Lung (tissue), 12 donors: ENCODE measurements around the gene EPAS1. TPM values are rescaled to one million over a fixed set of nuclear protein-coding genes. Genes with fewer than 3 reads are reported as not detected.

Experiments used
- ATAC-seq: fragments of 200-7000 bp; cut with Tn5 transposase; one replicate; pipeline ENCODE4 v1.9.1; 2020; ENCODE audit warnings: moderate number of reproducible peaks; ENCODE audit not compliant: insufficient read depth, low FRiP score
- DNase-seq, 3 donors: peaks; one replicate each; pipeline ENCODE4 v3.0.0-alpha.2; 2013 to 2017
- H3K27ac ChIP-seq, 2 donors: one replicate each; pipeline ENCODE4 v1.5.1; 2013; ENCODE audit warnings: mild to moderate bottlenecking in 2 of 2, moderate library complexity in 2 of 2, control low read depth in 1 of 2, inconsistent platforms in 1 of 2, low read depth in 1 of 2, low read length in 1 of 2
- H3K27me3 ChIP-seq, 3 donors: one replicate each; pipeline ENCODE4 v1.5.1; 2013; ENCODE audit warnings: low read length in 2 of 3; ENCODE audit not compliant: control insufficient read depth in 3 of 3, insufficient read depth in 3 of 3
- H3K36me3 ChIP-seq, 4 donors: one replicate each; pipeline ENCODE4 v1.5.1; 2013; ENCODE audit warnings: low read length in 4 of 4, mild to moderate bottlenecking in 1 of 4, moderate library complexity in 1 of 4; ENCODE audit not compliant: control insufficient read depth in 4 of 4, insufficient read depth in 4 of 4
- H3K4me1 ChIP-seq, 5 donors: one replicate each; pipeline ENCODE4 v1.5.1; 2013; ENCODE audit warnings: low read length in 5 of 5, mild to moderate bottlenecking in 2 of 5, moderate library complexity in 1 of 5; ENCODE audit not compliant: control insufficient read depth in 5 of 5, insufficient read depth in 5 of 5
- H3K4me3 ChIP-seq: one replicate; pipeline ENCODE4 v1.5.1; 2013; ENCODE audit warnings: mild to moderate bottlenecking, control low read depth, moderate library complexity
- H3K9ac ChIP-seq, 2 donors: one replicate each; pipeline ENCODE4 v1.5.1; 2013; ENCODE audit warnings: low read length in 2 of 2, control low read depth in 1 of 2; ENCODE audit not compliant: insufficient read depth in 1 of 2
- H3K9me3 ChIP-seq, 4 donors: one replicate each; pipeline ENCODE4 v1.5.1; 2013; ENCODE audit warnings: low read length in 3 of 4, mild to moderate bottlenecking in 1 of 4, moderate library complexity in 1 of 4; ENCODE audit not compliant: control insufficient read depth in 4 of 4, insufficient read depth in 3 of 4
- CTCF ChIP-seq: IDR thresholded peaks from 2 replicates; pipeline ENCODE4 v1.5.1; 2012; ENCODE audit warnings: mild to moderate bottlenecking; ENCODE audit errors: control extremely low read depth, extremely low read depth
- WGBS, 2 donors: extraction: QIAGEN DNeasy Blood & Tissue Kit; methylation state at CpG; one replicate each; pipeline ENCODE4 v1.1.7; 2013; 5-methylcytosine and 5-hydroxymethylcytosine counted together
- polyA plus RNA-seq, 2 donors: library from polyadenylated mRNA; stranded (reverse); fragments of 200-250 nt; gene quantifications; one replicate each; pipeline ENCODE4 v1.2.1, GENCODE V29; 2013
- total RNA-seq, 2 donors: library from RNA; depleted of rRNA in 1 of 2; stranded (reverse); fragments of >200 nt in 1 of 2; gene quantifications; one replicate each; pipeline ENCODE4 v1.2.1, GENCODE V29; 2014 to 2021
- donor health status: control.
- donor health status: control.
- donor health status: Bipolar disorder and iron deficiency.
- donor health status: healthy.
- donor health status: DM: yes; HTN: yes; CAD: no.

The EPAS1 gene
- total and polyA plus RNA-seq, 4 donors, result 233 to 1,051 (median 381) TPM

GRCh38 chr2:46284796-46285195, 12.4 kb upstream of the EPAS1 start:
- H3K27me3 ChIP-seq, result no peaks in the 10 kb centered on the region
- WGBS, 2 donors, result 88 to 91% methylated on average over 5 of the region's 5 CpGs
- H3K9me3 ChIP-seq, result no peaks in the 10 kb centered on the region
- H3K4me1 ChIP-seq, result peaks cover 0 to 10% (median 5%) of the 10 kb centered on the region in 5 donors
- ATAC-seq (no peak), DNase-seq (no peak)
- no peak overlapping the region for H3K9ac ChIP-seq
- H3K36me3 ChIP-seq, result no peaks in the 10 kb centered on the region
- H3K4me3 ChIP-seq, result no peak overlapping the region
- no peak for TF ChIP-seq CTCF
- H3K27ac ChIP-seq, result no peak overlapping the region

GRCh38 chr2:46286715-46287114, 10.5 kb upstream of the EPAS1 start:
- ATAC-seq (no peak), DNase-seq (no peak)
- Histone ChIP-seq H3K4me1 (peaks cover 0 to 10% (median 5%) of the 10 kb centered on the region in 5 donors), H3K9ac (no peak overlapping the region), H3K27me3 (no peaks in the 10 kb centered on the region), H3K36me3 (no peaks in the 10 kb centered on the region), H3K4me3 (no peak overlapping the region), H3K9me3 (no peaks in the 10 kb centered on the region), H3K27ac (no peak overlapping the region)
- WGBS, 2 donors, result 74 to 88% methylated on average over 3 of the region's 3 CpGs
- no peak for TF ChIP-seq CTCF

GRCh38 chr2:46290078-46290477, 7.1 kb upstream of the EPAS1 start:
- H3K27ac ChIP-seq, result no peak overlapping the region
- no peaks in the 10 kb centered on the region for H3K36me3 ChIP-seq
- DNase-seq, result no peak
- peaks cover 0 to 2% (median 0%) of the 10 kb centered on the region in 3 donors for H3K27me3 ChIP-seq
- 62 to 67% methylated on average over 5 of the region's 5 CpGs for WGBS, 2 donors
- no peak for ATAC-seq
- H3K4me1 ChIP-seq, result peaks cover 0 to 6% (median 0%) of the 10 kb centered on the region in 5 donors
- H3K9ac ChIP-seq, result no peak overlapping the region
- no peak overlapping the region for H3K4me3 ChIP-seq
- no peaks in the 10 kb centered on the region for H3K9me3 ChIP-seq
- no peak for TF ChIP-seq CTCF

GRCh38 chr2:46293466-46293865, 3.7 kb upstream of the EPAS1 start:
- Histone ChIP-seq H3K9me3 (no peaks in the 10 kb centered on the region), H3K36me3 (no peaks in the 10 kb centered on the region), H3K27me3 (peaks cover 0 to 14% (median 0%) of the 10 kb centered on the region in 3 donors), H3K27ac (no peak overlapping the region), H3K4me3 (no peak overlapping the region), H3K4me1 (peaks cover 0 to 15% (median 0%) of the 10 kb centered on the region in 5 donors), H3K9ac (no peak overlapping the region)
- DNase-seq (no peak), ATAC-seq (no peak)
- TF ChIP-seq CTCF, result no peak
- WGBS, 2 donors, result 82 to 91% methylated on average over 4 of the region's 4 CpGs
